Stimulated activated CD4-positive, alpha-beta T cell treated with anti-CD3 and anti-CD28 coated beads, TNF-alpha, amount 100 ng/mL, for 24 hours (primary cell): ENCODE data around the gene SGTA.

Experiments
- DNase-seq, 3 experiments: peaks; one replicate each; pipeline ENCODE4 v3.0.0-alpha.2; 2020; ENCODE audit warnings: low read depth in 3 of 3

SGTA gene

GRCh38 chr19:2810141-2811091, 27.3 kb upstream of the SGTA start:
- DNase-seq: no peak

- no peak for DNase-seq
Measured at GRCh38 chr19:2809387-2810140, 26.5 kb upstream of the SGTA start.

GRCh38 chr19:2808129-2808941, 25.3 kb upstream of the SGTA start:
- DNase-seq: no peak

- no peak for DNase-seq
Measured at GRCh38 chr19:2807379-2808128, 24.5 kb upstream of the SGTA start.

GRCh38 chr19:2806736-2807378, 23.8 kb upstream of the SGTA start:
- no peak for DNase-seq

- DNase-seq: no peak
Measured at GRCh38 chr19:2805991-2806649, 23.0 kb upstream of the SGTA start.

- no peak for DNase-seq
Measured at GRCh38 chr19:2805261-2805900, 22.3 kb upstream of the SGTA start.

- DNase-seq: no peak
Measured at GRCh38 chr19:2804156-2805004, 21.3 kb upstream of the SGTA start.

GRCh38 chr19:2803486-2804155, 20.5 kb upstream of the SGTA start:
- no peak for DNase-seq

- no peak for DNase-seq
Measured at GRCh38 chr19:2802826-2803225, 19.8 kb upstream of the SGTA start.

GRCh38 chr19:2800506-2800905, 17.4 kb upstream of the SGTA start:
- DNase-seq: no peak

- no peak for DNase-seq
Measured at GRCh38 chr19:2799273-2800020, 16.4 kb upstream of the SGTA start.

- no peak for DNase-seq
Measured at GRCh38 chr19:2798733-2799132, 15.7 kb upstream of the SGTA start.

- no peak for DNase-seq
Measured at GRCh38 chr19:2798158-2798685, 15.1 kb upstream of the SGTA start.

- no peak for DNase-seq
Measured at GRCh38 chr19:2797280-2797679, 14.2 kb upstream of the SGTA start.

GRCh38 chr19:2796659-2797266, 13.7 kb upstream of the SGTA start:
- DNase-seq: no peak
